Measurements from ENCODE around the gene RBM47.
A peak's percentile ranks its signal among the peaks of the same experiment; 100 is the strongest.

The RBM47 gene

DNA sequence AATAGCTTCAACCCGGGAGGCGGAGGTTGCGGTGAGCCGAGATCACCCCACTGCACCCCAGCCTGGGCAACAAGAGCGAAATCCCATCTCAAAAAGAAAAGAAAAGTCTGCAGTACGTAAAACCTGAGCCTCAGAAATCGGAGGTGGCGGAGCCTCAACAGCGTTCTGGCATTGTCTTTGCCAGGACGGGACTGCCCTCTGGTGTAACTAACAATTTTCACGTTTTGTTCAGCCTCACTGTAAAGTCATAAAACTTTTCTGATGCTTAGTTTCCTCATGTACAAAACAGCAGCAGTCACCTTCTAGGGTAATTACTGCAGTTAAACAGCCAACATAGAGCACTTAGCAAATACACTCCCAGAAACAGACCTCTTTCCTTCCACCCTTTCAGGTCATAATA, 121.7 kb downstream of the RBM47 start:
- no peak for DNase-seq (ENCODE audit: low read depth)
- no peak for TF ChIP-seq CTCF (conservative IDR thresholded peaks at IDR 0.05; ENCODE audit: low read length)
- H3K4me3 ChIP-seq (ENCODE audit: low read length), result no peak overlapping the region

GRCh38 chr4:40506492-40506891, 123.2 kb downstream of the RBM47 start:
- DNase-seq (ENCODE audit: low read depth), result no peak
- no peak for TF ChIP-seq CTCF (conservative IDR thresholded peaks at IDR 0.05; ENCODE audit: low read length)
- H3K4me3 ChIP-seq (ENCODE audit: low read length), result no peak overlapping the region

DNA sequence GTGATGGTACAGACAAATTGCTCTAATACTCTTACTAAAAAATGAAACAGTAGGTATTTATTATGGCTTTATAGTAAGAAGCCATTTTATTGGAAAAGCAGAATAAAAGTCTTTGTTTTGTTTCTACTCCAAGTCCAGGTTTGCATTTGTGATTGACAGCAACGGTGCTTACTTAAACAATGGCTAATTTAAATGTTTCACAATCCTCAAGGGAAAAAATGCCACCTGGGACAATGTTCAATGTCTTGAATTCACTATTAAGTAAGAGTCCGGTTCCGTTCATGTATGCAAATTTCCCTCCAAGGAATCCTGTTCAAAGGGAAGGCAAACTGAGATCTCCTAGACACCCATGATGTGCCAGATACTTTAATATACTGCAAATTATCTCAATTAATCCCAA, 123.6 kb downstream of the RBM47 start:
- H3K4me3 ChIP-seq (ENCODE audit: low read length), result no peak overlapping the region
- no peak for TF ChIP-seq CTCF (conservative IDR thresholded peaks at IDR 0.05; ENCODE audit: low read length)
- DNase-seq (ENCODE audit: low read depth), result no peak

GRCh38 chr4:40502934-40503333, 126.7 kb downstream of the RBM47 start:
- no peak for TF ChIP-seq CTCF (conservative IDR thresholded peaks at IDR 0.05; ENCODE audit: low read length)
- DNase-seq (ENCODE audit: low read depth), result peak; percentile 14
- H3K4me3 ChIP-seq (ENCODE audit: low read length), result no peak overlapping the region

GRCh38 chr4:40502220-40502619, 127.4 kb downstream of the RBM47 start:
- DNase-seq (ENCODE audit: low read depth), result no peak
- no peak for TF ChIP-seq CTCF (conservative IDR thresholded peaks at IDR 0.05; ENCODE audit: low read length)
- no peak overlapping the region for H3K4me3 ChIP-seq (ENCODE audit: low read length)

GRCh38 chr4:40500781-40501180, 128.9 kb downstream of the RBM47 start:
- H3K4me3 ChIP-seq (ENCODE audit: low read length), result no peak overlapping the region
- TF ChIP-seq CTCF (conservative IDR thresholded peaks at IDR 0.05; ENCODE audit: low read length), result no peak
- DNase-seq (ENCODE audit: low read depth), result no peak

GRCh38 chr4:40493160-40493559, 136.5 kb downstream of the RBM47 start:
- no peak for DNase-seq (ENCODE audit: low read depth)
- no peak for TF ChIP-seq CTCF (conservative IDR thresholded peaks at IDR 0.05; ENCODE audit: low read length)
- H3K4me3 ChIP-seq (ENCODE audit: low read length), result no peak overlapping the region
